H1 (cell line): ENCODE data around the gene ATP6AP1. TPM values are rescaled to one million over a fixed set of nuclear protein-coding genes. Genes with fewer than 3 reads are reported as not detected.

Experiments used
- CTCF ChIA-PET: fragments of 300-600 bp; sonication (Branson Sonifier 250); formaldehyde crosslinking; loops from one replicate; lab custom pipeline; 2021; ENCODE audit not compliant: partially characterized antibody; lab: Charles Lee
- POLR2A ChIA-PET: fragments of 300-600 bp; sonication (Branson Sonifier 250); formaldehyde crosslinking; loops from one replicate; lab custom pipeline; 2021; ENCODE audit warnings: inconsistent platforms; ENCODE audit not compliant: partially characterized antibody; lab: Charles Lee
- DNase-seq, 2 experiments: peaks; one replicate each; pipeline versions ENCODE4 v3.0.0 to v3.0.0-alpha.2; 2010 to 2022; ENCODE audit warnings: low spot score in 2 of 2, low read depth in 1 of 2, mixed read lengths in 1 of 2
- FAIRE-seq: peaks from 2 replicates; lab custom pipeline; 2011; peaks lifted over from hg19 to GRCh38; lab: Jason Lieb, UNC
- H2AFZ ChIP-seq: 2 replicates; pipeline ENCODE4 v1.8.1; 2012; ENCODE audit warnings: low read length, inconsistent platforms
- H2AK5ac ChIP-seq: 2 replicates; pipeline ENCODE4 v1.6.1; 2013; ENCODE audit warnings: low read depth, low read length
- H2BK120ac ChIP-seq: replicated peaks from 2 replicates; pipeline ENCODE3; 2013; ENCODE audit warnings: low read depth, low read length, inconsistent platforms
- H2BK12ac ChIP-seq: 2 replicates; pipeline ENCODE4 v1.6.1; 2013; ENCODE audit warnings: low read depth, low read length
- H2BK15ac ChIP-seq: 2 replicates; pipeline ENCODE4 v1.6.1; 2013; ENCODE audit warnings: low read length
- H2BK20ac ChIP-seq: 2 replicates; pipeline ENCODE4 v1.6.1; 2013; ENCODE audit warnings: low read length
- H2BK5ac ChIP-seq: 2 replicates; pipeline ENCODE4 v1.6.1; 2013; ENCODE audit warnings: low read depth, low read length
- H3K14ac ChIP-seq: 2 replicates; pipeline ENCODE4 v1.6.1; 2013; ENCODE audit warnings: inconsistent platforms; ENCODE audit not compliant: insufficient read length
- H3K18ac ChIP-seq: 2 replicates; pipeline ENCODE4 v1.6.1; 2013; ENCODE audit warnings: low read length; ENCODE audit errors: extremely low read depth
- H3K23ac ChIP-seq: 2 replicates; pipeline ENCODE4 v1.6.1; 2013; ENCODE audit warnings: inconsistent platforms; ENCODE audit not compliant: insufficient read length
- H3K23me2 ChIP-seq: 2 replicates; pipeline ENCODE4 v1.6.1; 2013; ENCODE audit warnings: low read depth, low read length
- H3K27ac ChIP-seq: 2 replicates; pipeline ENCODE4 v1.6.1; 2011; ENCODE audit warnings: low read depth, low read length, inconsistent platforms
- H3K27me3 ChIP-seq, 4 experiments: replicated peaks in 1 of 4; 1 replicate in 1 of 4; 2 replicates in 3 of 4; pipeline versions ENCODE4 v1.6.1 to v1.8.1; 2011 to 2013; ENCODE audit warnings: low read length in 3 of 4, mild to moderate bottlenecking in 3 of 4, inconsistent platforms in 2 of 4, mixed read lengths in 2 of 4, moderate library complexity in 1 of 4; ENCODE audit not compliant: control insufficient read depth in 3 of 4, insufficient read depth in 3 of 4; ENCODE audit errors: extremely low read depth in 1 of 4
- H3K36me3 ChIP-seq, 4 experiments: 2 replicates each; pipeline versions ENCODE4 v1.6.1 to v1.8.1; 2011 to 2013; ENCODE audit warnings: mild to moderate bottlenecking in 4 of 4, low read length in 3 of 4, moderate library complexity in 2 of 4, control low read depth in 1 of 4, inconsistent platforms in 1 of 4; ENCODE audit not compliant: insufficient read depth in 4 of 4, control insufficient read depth in 2 of 4
- H3K4ac ChIP-seq: replicated peaks from 2 replicates; pipeline ENCODE3; 2013; ENCODE audit warnings: low read length, low read depth, mixed read lengths, inconsistent platforms; ENCODE audit not compliant: insufficient read length
- H3K4me1 ChIP-seq, 4 experiments: replicated peaks in 1 of 4; 1 replicate in 1 of 4; 2 replicates in 3 of 4; pipeline versions ENCODE4 v1.6.1 to v1.8.1; 2011 to 2013; ENCODE audit warnings: low read length in 3 of 4, inconsistent platforms in 2 of 4, mixed read lengths in 1 of 4; ENCODE audit not compliant: insufficient read depth in 4 of 4, control insufficient read depth in 3 of 4
- H3K4me2 ChIP-seq, 2 experiments: 2 replicates each; pipeline versions ENCODE4 v1.6.1 to v1.8.1; 2011 to 2013; ENCODE audit warnings: low read depth in 2 of 2, low read length in 2 of 2, control low read depth in 1 of 2, inconsistent platforms in 1 of 2, mild to moderate bottlenecking in 1 of 2; ENCODE audit not compliant: insufficient read depth in 1 of 2
- H3K4me3 ChIP-seq, 4 experiments: fragments of 200-600, 300-600 bp in 1 of 4; sonication (generic), shearing (Covaris generic), sonication (Bioruptor Twin) in 1 of 4; 2 replicates each; pipeline versions ENCODE4 v1.5.1 to v1.8.1; 2011 to 2016; ENCODE audit warnings: low read length in 4 of 4, low read depth in 3 of 4, control low read depth in 2 of 4, inconsistent platforms in 2 of 4, mild to moderate bottlenecking in 2 of 4, mixed read lengths in 1 of 4, moderate library complexity in 1 of 4; ENCODE audit not compliant: insufficient read depth in 2 of 4; ENCODE audit errors: extremely low read depth in 1 of 4
- H3K56ac ChIP-seq: replicated peaks from 2 replicates; pipeline ENCODE3; 2013; ENCODE audit warnings: low read depth, mild to moderate bottlenecking, mixed read lengths, low read length, inconsistent platforms; ENCODE audit not compliant: insufficient read length
- H3K79me1 ChIP-seq: 2 replicates; pipeline ENCODE4 v1.6.1; 2013; ENCODE audit warnings: low read depth, low read length, control low read depth
- H3K79me2 ChIP-seq, 2 experiments: 2 replicates each; pipeline versions ENCODE4 v1.6.1 to v1.8.1; 2012 to 2013; ENCODE audit warnings: low read length in 2 of 2, mild to moderate bottlenecking in 2 of 2, inconsistent platforms in 1 of 2; ENCODE audit not compliant: insufficient read depth in 2 of 2, control insufficient read depth in 1 of 2
- H3K9ac ChIP-seq, 4 experiments: replicated peaks in 1 of 4; 1 replicate in 1 of 4; 2 replicates in 3 of 4; pipeline versions ENCODE4 v1.6.1 to v1.8.1; 2011 to 2013; ENCODE audit warnings: low read depth in 3 of 4, low read length in 3 of 4, control low read depth in 2 of 4, mild to moderate bottlenecking in 2 of 4, moderate library complexity in 2 of 4, inconsistent platforms in 1 of 4; ENCODE audit errors: extremely low read depth in 1 of 4
- H3K9me3 ChIP-seq, 2 experiments: 2 replicates each; pipeline versions ENCODE4 v1.6.1 to v1.8.1; 2012 to 2013; ENCODE audit warnings: mild to moderate bottlenecking in 2 of 2, moderate library complexity in 2 of 2, control low read depth in 1 of 2, inconsistent platforms in 1 of 2, low read depth in 1 of 2, low read length in 1 of 2, mixed read lengths in 1 of 2; ENCODE audit not compliant: insufficient read depth in 2 of 2
- H4K20me1 ChIP-seq, 2 experiments: replicated peaks in 1 of 2; 2 replicates each; pipeline versions ENCODE3 to v1.8.1; 2011 to 2013; ENCODE audit warnings: inconsistent platforms in 2 of 2, low read length in 2 of 2, mild to moderate bottlenecking in 1 of 2; ENCODE audit not compliant: insufficient read depth in 2 of 2, control insufficient read depth in 1 of 2
- H4K5ac ChIP-seq: 2 replicates; pipeline ENCODE4 v1.6.1; 2013; ENCODE audit warnings: low read length, low read depth, mixed read lengths, inconsistent platforms; ENCODE audit not compliant: insufficient read length
- H4K8ac ChIP-seq: 2 replicates; pipeline ENCODE4 v1.8.0; 2013; ENCODE audit warnings: mild to moderate bottlenecking, moderate library complexity, low read length, inconsistent platforms; ENCODE audit not compliant: insufficient read depth; ENCODE audit errors: extremely low read depth
- H4K91ac ChIP-seq: replicated peaks from 2 replicates; pipeline ENCODE3; 2013; ENCODE audit warnings: low read length, mixed read lengths, inconsistent platforms; ENCODE audit not compliant: insufficient read length
- ATF3 ChIP-seq: IDR thresholded peaks from 2 replicates; pipeline ENCODE4 v1.6.1; 2011; ENCODE audit warnings: low read depth, mild to moderate bottlenecking, low read length; ENCODE audit not compliant: insufficient read depth
- BCL11A ChIP-seq, 2 experiments: IDR thresholded peaks; one replicate each; pipeline ENCODE4 v1.6.1; 2011; ENCODE audit warnings: low read depth in 2 of 2, low read length in 2 of 2, mild to moderate bottlenecking in 2 of 2
- BRCA1 ChIP-seq: IDR thresholded peaks from 2 replicates; pipeline ENCODE4 v1.6.1; 2012; ENCODE audit warnings: low read depth, low read length, improper control_type of control experiment
- FOSL1 ChIP-seq: IDR thresholded peaks from 2 replicates; pipeline ENCODE4 v1.6.1; 2011; ENCODE audit warnings: mild to moderate bottlenecking, low read depth, low read length, moderate library complexity; ENCODE audit not compliant: insufficient read depth
- HDAC2 ChIP-seq, 2 experiments: fragments of 300-600 bp in 1 of 2; sonication (generic) in 1 of 2; IDR thresholded peaks; 2 replicates each; pipeline ENCODE4 v1.6.1; 2011 to 2012; ENCODE audit warnings: low read depth in 2 of 2, low read length in 2 of 2, mild to moderate bottlenecking in 2 of 2, moderate library complexity in 2 of 2, borderline replicate concordance in 1 of 2, inconsistent platforms in 1 of 2
- JUND ChIP-seq: IDR thresholded peaks from 2 replicates; pipeline ENCODE4 v1.6.1; 2011; ENCODE audit warnings: mild to moderate bottlenecking, improper control_type of control experiment, low read length
- KDM4A ChIP-seq: IDR thresholded peaks from one replicate; pipeline ENCODE4 v1.7.1; 2012; ENCODE audit warnings: low read depth, mild to moderate bottlenecking, moderate library complexity, low read length, inconsistent platforms; ENCODE audit not compliant: severe bottlenecking
- NRF1 ChIP-seq: IDR thresholded peaks from 2 replicates; pipeline ENCODE4 v1.6.1; 2011; ENCODE audit warnings: mild to moderate bottlenecking, low read depth, low read length, improper control_type of control experiment
- POLR2AphosphoS5 ChIP-seq: IDR thresholded peaks from 2 replicates; pipeline ENCODE4 v1.6.1; 2011; ENCODE audit warnings: low read depth, low read length
- SP1 ChIP-seq: IDR thresholded peaks from 2 replicates; pipeline ENCODE4 v1.6.1; 2011; ENCODE audit warnings: low read depth, low read length
- WGBS, 2 experiments: shearing (Covaris generic) in 1 of 2; methylation state at CpG; one replicate each; pipeline versions ENCODE4 v1.1.6 to v1.1.7; 2013 to 2015; ENCODE audit warnings: low lambda C conversion rate in 2 of 2, mixed read lengths in 2 of 2, inconsistent platforms in 1 of 2, low coverage in 1 of 2, missing lambda C conversion rate in 1 of 2; ENCODE audit not compliant: insufficient replicate concordance in 2 of 2, insufficient coverage in 1 of 2, insufficient read length in 1 of 2; ENCODE audit errors: extremely low coverage in 1 of 2, missing lambda C conversion rate in 1 of 2; 5-methylcytosine and 5-hydroxymethylcytosine counted together
- polyA plus RNA-seq, 7 experiments: library from polyadenylated mRNA; depleted of rRNA in 3 of 7; stranded (reverse) in 5 of 7; unstranded in 2 of 7; fragments of >200 nt in 5 of 7; fragments of 200-250 nt in 2 of 7; gene quantifications; 1 replicate in 5 of 7; 2 replicates in 1 of 7; 4 replicates in 1 of 7; pipeline versions ENCODE4 v1.2.1 to v1.2.3, GENCODE V29; 2011 to 2013; ENCODE audit warnings: missing spikeins in 2 of 7, mixed read lengths in 2 of 7
- total RNA-seq: library from RNA; stranded (reverse); fragmentation: NEBNext Ultra II Directional; extraction: Animal tissue kit (Norgen Biotek cat#: 25700); gene quantifications from 2 replicates; pipeline ENCODE4 v1.2.1, GENCODE V29; 2021

The ATP6AP1 gene
- total and polyA plus RNA-seq, 2 of the 8 experiments (the other 6 are each of a cell fraction or from before 2014, with no cell fraction given), result 44.6 to 80.8 TPM

- Histone ChIP-seq H3K4ac (no peak overlapping the region), H3K23me2 (peaks cover 2% of the 10 kb centered on the region; the same call in 1 of the 2 replicates), H3K9me3 (no peaks in the 10 kb centered on the region), H3K18ac (no peak overlapping the region), H3K79me1 (no peaks in the 10 kb centered on the region), H2BK12ac (no peak overlapping the region), H3K79me2 (peaks cover 0 to 17% of the 10 kb centered on the region in 2 experiments; a peak in 2 of 4 replicates), H3K27me3 (no peaks in the 10 kb centered on the region), H2AK5ac (no peak overlapping the region), H3K4me1 (peaks cover 0 to 6% (median 4%) of the 10 kb centered on the region in 4 experiments; a peak in 6 of 7 replicates), H3K27ac (no peak overlapping the region), H3K9ac (peak overlapping the region in 3 of 4 experiments; percentile 28 to 51 (median 29); a peak in 4 of 7 replicates), H3K4me3 (peak overlapping the region; percentile 56 to 86 (median 66)), H2BK20ac (no peak overlapping the region), H3K4me2 (peak overlapping the region; percentile 68 to 89), H3K36me3 (peaks cover 0 to 29% (median 14%) of the 10 kb centered on the region in 4 experiments; a peak in 6 of 8 replicates), H4K20me1 (peaks cover 0 to 11% of the 10 kb centered on the region in 2 experiments), H2BK5ac (no peak overlapping the region), H4K91ac (no peak overlapping the region), H4K5ac (no peak overlapping the region), H2AFZ (no peak overlapping the region), H3K56ac (no peak overlapping the region), H3K23ac (no peak overlapping the region), H2BK15ac (no peak overlapping the region), H2BK120ac (no peak overlapping the region), H4K8ac (no peak overlapping the region), H3K14ac (no peak overlapping the region)
- DNase-seq (no peak), FAIRE-seq (no peak)
- ChIA-PET CTCF (interaction anchor here (0.5 to 0.9 kb wide), 2 partner anchors 42 to 44 kb away, joined by 3 to 4 read pairs; no protein-coding TSS in a partner anchor), POLR2A (interaction anchor here (0.8 to 1.2 kb wide), 6 partner anchors 10 to 89 kb away, joined by 3 to 5 read pairs (median 3); partner anchors contain the start of genes RPL10 and SLC10A3)
- TF ChIP-seq BRCA1 (no peak), SP1 (no peak), NRF1 (no peak), JUND (no peak), KDM4A (no peak), ATF3 (no peak), POLR2AphosphoS5 (no peak), FOSL1 (no peak), BCL11A (IDR thresholded peaks at IDR 0.05; ENCODE audit: low read depth in 2 of 2, low read length in 2 of 2) (no peak), HDAC2 (IDR thresholded peaks at IDR 0.05; ENCODE audit: borderline replicate concordance in 1 of 2, low read depth in 2 of 2, low read length in 2 of 2) (no peak)
- WGBS, 2 experiments, result 87% methylated on average over 15 of the region's 28 CpGs; no CpG with 5 or more reads in 1 of the 2 experiments
These were observed 9.8 kb downstream of the ATP6AP1 start for GRCh38 chrX:154437971-154438893.
